Body of pancreas (tissue), 4 donors: ENCODE measurements around the gene PRPF40A.

ENCODE experiments used
- POLR2A ChIP-seq, 3 donors: fragments of 450-650 bp; IDR thresholded peaks; one replicate each; pipeline ENCODE4 v1.6.1; 2016; ENCODE audit warnings: antibody characterized with exemption in 3 of 3, mild to moderate bottlenecking in 2 of 3
- TF ChIP-seq, protein P1 (sequence below), 7 experiments: fragments of 450-650 bp in 4 of 7; fragments of 200-600 bp in 3 of 7; sonication (generic) in 3 of 7; IDR thresholded peaks; one replicate each; pipeline ENCODE4 v1.5.1; 2016 to 2019; ENCODE audit warnings: antibody characterized with exemption in 7 of 7

- no peak for TF ChIP-seq POLR2A (IDR thresholded peaks at IDR 0.05)
- TF ChIP-seq, protein P1, sequence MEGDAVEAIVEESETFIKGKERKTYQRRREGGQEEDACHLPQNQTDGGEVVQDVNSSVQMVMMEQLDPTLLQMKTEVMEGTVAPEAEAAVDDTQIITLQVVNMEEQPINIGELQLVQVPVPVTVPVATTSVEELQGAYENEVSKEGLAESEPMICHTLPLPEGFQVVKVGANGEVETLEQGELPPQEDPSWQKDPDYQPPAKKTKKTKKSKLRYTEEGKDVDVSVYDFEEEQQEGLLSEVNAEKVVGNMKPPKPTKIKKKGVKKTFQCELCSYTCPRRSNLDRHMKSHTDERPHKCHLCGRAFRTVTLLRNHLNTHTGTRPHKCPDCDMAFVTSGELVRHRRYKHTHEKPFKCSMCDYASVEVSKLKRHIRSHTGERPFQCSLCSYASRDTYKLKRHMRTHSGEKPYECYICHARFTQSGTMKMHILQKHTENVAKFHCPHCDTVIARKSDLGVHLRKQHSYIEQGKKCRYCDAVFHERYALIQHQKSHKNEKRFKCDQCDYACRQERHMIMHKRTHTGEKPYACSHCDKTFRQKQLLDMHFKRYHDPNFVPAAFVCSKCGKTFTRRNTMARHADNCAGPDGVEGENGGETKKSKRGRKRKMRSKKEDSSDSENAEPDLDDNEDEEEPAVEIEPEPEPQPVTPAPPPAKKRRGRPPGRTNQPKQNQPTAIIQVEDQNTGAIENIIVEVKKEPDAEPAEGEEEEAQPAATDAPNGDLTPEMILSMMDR (IDR thresholded peaks at IDR 0.05), result no peak
Observed at GRCh38 chr2:152676461-152676860, 40.8 kb downstream of the PRPF40A start.
